ENCODE results near the gene TCAF1.
A peak's percentile ranks its signal among the peaks of the same experiment; 100 is the strongest.
"Not testable (repeated sequence)": the region's sequence is repeated elsewhere in the genome, so short reads cannot be mapped to it uniquely, and the experiment has no call there.

Gene TCAF1

GRCh38 chr7:143855443-143855842 lies 46.5 kb downstream of the TCAF1 start:
- DNase-seq (ENCODE audit: low read depth), result not testable (repeated sequence)

- DNase-seq (ENCODE audit: low read depth), result no peak
These were observed 51.3 kb downstream of the TCAF1 start for GRCh38 chr7:143850682-143851081.

- no peak for DNase-seq (ENCODE audit: low read depth)
These were observed 52.0 kb downstream of the TCAF1 start for GRCh38 chr7:143849785-143850479.

- no peak for DNase-seq (ENCODE audit: low read depth)
These were observed 53.8 kb downstream of the TCAF1 start for GRCh38 chr7:143848192-143848591.

- no peak for DNase-seq (ENCODE audit: low read depth)
These were observed 55.3 kb downstream of the TCAF1 start for GRCh38 chr7:143846692-143847091.

GRCh38 chr7:143841696-143842095 lies 60.3 kb downstream of the TCAF1 start:
- not testable (repeated sequence) for DNase-seq (ENCODE audit: low read depth)

GRCh38 chr7:143840062-143840461 lies 61.9 kb downstream of the TCAF1 start:
- not testable (repeated sequence) for DNase-seq (ENCODE audit: low read depth)

GRCh38 chr7:143837223-143837622 lies 64.8 kb downstream of the TCAF1 start:
- peak; percentile 94 for DNase-seq (ENCODE audit: low read depth)

- DNase-seq (ENCODE audit: low read depth), result peak; percentile 93
These were observed 65.4 kb downstream of the TCAF1 start for GRCh38 chr7:143836622-143837021.

GRCh38 chr7:143836088-143836487 lies 65.9 kb downstream of the TCAF1 start:
- DNase-seq (ENCODE audit: low read depth), result not testable (repeated sequence)

- DNase-seq (ENCODE audit: low read depth), result not testable (repeated sequence)
These were observed 75.4 kb downstream of the TCAF1 start for GRCh38 chr7:143826578-143826977.

- DNase-seq (ENCODE audit: low read depth), result not testable (repeated sequence)
These were observed 77.5 kb downstream of the TCAF1 start for GRCh38 chr7:143824295-143825135.

GRCh38 chr7:143823634-143824294 lies 78.2 kb downstream of the TCAF1 start:
- DNase-seq (ENCODE audit: low read depth), result not testable (repeated sequence)

GRCh38 chr7:143821392-143822277 lies 80.3 kb downstream of the TCAF1 start:
- DNase-seq (ENCODE audit: low read depth), result not testable (repeated sequence)

GRCh38 chr7:143817873-143818272 lies 84.1 kb downstream of the TCAF1 start:
- not testable (repeated sequence) for DNase-seq (ENCODE audit: low read depth)

GRCh38 chr7:143816471-143817133 lies 85.4 kb downstream of the TCAF1 start:
- DNase-seq (ENCODE audit: low read depth), result not testable (repeated sequence)

- not testable (repeated sequence) for DNase-seq (ENCODE audit: low read depth)
These were observed 91.3 kb downstream of the TCAF1 start for GRCh38 chr7:143810639-143811038.

- not testable (repeated sequence) for DNase-seq (ENCODE audit: low read depth)
These were observed 95.3 kb downstream of the TCAF1 start for GRCh38 chr7:143806664-143807071.

Data from activated T-helper 1 cell treated with Interleukin-2 at 50 U/mL for 16 hours (primary cell).